GM19099 (cell line): ENCODE results near the gene TOR4A.

ENCODE experiments used
- POLR2A ChIP-seq: IDR thresholded peaks from 3 replicates; pipeline ENCODE4 v1.6.1; 2011; ENCODE audit warnings: low read depth; ENCODE audit not compliant: insufficient read length; ENCODE audit errors: extremely low read depth

Gene TOR4A

DNA sequence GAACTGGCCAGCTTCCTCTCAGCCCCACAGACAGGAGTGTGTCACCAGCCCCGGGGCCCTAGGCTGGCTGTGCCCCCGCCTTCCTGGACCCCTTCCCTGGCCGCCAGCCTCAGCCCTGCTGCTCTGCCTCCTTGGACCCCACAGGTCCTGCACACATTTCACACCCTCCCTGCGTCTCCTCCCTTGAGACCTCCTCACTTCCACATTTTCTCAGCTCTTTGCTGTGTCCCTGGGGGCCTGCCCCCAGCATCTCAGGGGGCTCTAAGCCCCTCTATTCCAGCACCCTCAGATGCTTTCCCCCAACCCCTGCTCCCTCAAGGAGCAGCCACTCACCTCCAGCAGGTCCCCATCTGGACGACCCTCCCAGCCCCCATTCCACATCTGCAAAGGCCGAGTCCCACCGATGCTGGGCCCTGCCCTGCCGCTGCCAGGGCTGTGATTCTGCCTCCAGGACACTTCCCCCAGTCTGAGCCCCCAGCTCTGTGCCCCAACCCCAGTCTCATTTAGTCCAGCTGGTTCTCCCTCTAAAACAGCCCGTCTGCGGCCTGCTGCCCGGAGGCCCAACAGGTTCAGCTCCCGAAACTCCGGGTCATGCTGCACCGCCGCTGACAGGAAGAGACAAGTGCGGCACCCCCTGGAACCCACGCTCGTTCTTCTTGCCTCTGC lies 42.6 kb upstream of the TOR4A start:
- no peak for TF ChIP-seq POLR2A

DNA sequence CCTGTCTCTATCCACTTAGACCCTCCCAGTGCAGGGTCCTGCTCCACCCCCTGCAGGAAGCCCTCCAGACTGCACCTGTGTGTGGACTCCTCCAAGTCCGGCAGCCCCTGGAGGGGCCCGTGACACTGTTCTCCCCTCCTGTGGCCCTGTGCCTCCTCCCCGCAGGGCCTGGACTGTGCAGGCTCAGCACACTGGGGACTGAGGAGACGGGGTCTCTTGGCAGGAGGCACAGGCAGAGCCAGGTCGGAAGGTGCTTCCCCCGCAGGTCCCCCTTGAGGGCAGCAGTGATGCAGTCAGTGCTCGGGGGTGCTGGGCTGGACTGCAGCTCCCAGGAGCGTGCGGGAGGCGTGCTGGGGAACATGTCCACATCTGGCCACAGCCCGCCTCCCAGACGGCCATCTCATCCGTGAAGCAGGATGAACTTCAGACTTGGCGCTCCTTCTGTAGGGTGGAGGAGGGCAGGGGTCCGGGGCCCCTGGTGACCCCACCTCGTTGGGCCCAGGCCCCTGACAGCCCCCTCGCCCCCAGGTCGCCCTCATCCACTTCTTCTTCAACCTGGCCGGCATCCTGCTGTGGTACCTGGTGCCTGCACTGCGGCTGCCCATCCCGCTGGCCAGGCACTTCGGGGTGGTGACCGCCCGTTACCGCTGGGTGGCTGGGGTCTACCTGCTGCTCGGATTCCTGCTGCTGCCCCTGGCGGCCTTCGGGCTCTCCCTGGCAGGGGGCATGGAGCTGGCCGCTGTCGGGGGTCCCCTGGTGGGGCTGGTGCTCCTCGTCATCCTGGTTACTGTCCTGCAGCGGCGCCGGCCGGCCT lies 41.9 kb upstream of the TOR4A start:
- no peak for TF ChIP-seq POLR2A

- TF ChIP-seq POLR2A = no peak
These were observed 41.1 kb upstream of the TOR4A start for GRCh38 chr9:137236238-137236935.

DNA sequence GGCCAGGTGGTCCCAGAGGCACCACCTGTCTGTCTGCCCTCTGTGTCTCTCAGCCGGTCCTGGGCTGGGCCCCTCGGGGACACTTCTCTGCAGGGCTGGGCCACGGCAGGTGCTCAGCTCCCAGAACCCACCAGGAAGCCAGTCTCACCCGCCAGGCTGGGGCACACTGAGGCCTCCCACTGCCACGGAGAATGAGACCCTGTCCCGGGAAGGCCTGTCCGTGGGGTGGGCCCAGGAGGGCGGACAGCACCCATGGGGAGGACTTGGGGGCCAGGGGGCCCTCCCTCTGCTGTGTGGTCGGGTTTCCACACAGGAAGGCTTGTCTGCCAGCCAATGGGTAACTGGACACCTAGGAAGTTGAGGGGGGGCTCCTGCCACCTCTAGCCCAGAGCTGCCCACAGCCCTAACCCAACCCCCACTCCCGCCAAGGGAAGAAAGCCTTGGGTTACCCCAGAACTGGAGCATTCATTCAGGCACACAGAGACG lies 40.5 kb upstream of the TOR4A start:
- no peak for TF ChIP-seq POLR2A

GRCh38 chr9:137237759-137238726 lies 39.5 kb upstream of the TOR4A start:
- no peak for TF ChIP-seq POLR2A

DNA sequence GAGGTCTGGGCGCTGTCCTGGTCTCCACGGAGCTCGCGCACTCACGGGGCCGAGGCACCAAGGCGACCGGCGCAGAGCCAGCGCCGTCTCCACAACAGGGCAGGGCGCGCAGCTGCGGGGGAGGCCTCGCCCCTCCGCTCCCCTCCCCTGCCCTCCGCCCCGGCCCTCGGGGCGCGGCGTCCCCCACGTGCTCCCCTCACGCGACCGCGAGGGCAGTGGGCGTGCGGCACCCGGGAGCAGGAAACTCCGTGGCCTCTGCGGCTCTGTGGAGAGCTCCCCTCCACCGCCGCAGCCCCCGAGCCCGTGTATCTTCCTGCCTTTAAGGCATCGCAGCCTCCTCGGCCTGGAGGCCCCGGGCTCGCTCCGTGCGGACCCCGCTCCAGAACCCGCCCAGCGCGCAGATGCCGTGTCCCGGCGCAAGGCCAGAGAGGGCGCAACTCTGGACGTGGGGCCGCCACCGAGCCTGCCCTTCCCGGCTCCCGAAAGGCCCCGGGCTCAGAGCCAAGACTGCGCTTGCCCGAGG lies 37.1 kb upstream of the TOR4A start:
- TF ChIP-seq POLR2A = peak; percentile 59

DNA sequence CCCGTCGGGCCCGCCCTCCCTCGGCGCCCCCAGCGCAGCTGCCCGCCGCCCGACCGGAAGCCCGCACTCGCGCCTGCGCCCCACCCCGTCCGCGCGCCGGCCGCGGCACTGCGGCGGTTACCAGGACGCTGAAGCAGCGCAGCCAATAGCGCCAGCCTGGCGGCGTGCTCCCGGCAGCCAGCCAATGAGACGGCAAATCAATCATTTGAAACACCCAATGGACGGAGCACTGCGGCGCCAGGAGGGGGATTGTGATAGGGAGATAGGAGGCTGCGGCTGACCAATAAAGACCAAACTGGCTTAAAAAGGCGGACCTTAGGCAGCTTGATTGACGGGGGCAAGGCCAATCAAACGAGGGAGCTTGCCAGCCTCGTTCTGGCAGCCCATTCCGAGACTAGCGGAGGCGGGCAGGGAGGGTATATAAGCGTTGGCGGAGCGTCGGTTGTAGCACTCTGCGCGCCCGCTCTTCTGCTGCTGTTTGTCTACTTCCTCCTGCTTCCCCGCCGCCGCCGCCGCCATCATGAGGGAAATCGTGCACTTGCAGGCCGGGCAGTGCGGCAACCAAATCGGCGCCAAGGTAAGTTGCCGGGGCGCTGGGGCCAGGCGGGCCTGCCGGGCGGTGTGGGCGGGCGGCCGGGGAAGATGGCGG lies 36.6 kb upstream of the TOR4A start, which contains the start of gene TUBB4B:
TUBB4B (plus strand) TSS at position 447 of the 649 bp plus-strand sequence; CDS start at position 521, 74 bp downstream.
- peak; percentile 100 for TF ChIP-seq POLR2A

GRCh38 chr9:137241490-137242268 lies 35.8 kb upstream of the TOR4A start:
- TF ChIP-seq POLR2A = no peak

GRCh38 chr9:137242269-137243203 lies 35.0 kb upstream of the TOR4A start:
- no peak for TF ChIP-seq POLR2A

GRCh38 chr9:137243626-137244485 lies 33.7 kb upstream of the TOR4A start:
- peak; percentile 52 for TF ChIP-seq POLR2A
